ENCODE measurements around the gene USH1G.

Gene USH1G

DNA sequence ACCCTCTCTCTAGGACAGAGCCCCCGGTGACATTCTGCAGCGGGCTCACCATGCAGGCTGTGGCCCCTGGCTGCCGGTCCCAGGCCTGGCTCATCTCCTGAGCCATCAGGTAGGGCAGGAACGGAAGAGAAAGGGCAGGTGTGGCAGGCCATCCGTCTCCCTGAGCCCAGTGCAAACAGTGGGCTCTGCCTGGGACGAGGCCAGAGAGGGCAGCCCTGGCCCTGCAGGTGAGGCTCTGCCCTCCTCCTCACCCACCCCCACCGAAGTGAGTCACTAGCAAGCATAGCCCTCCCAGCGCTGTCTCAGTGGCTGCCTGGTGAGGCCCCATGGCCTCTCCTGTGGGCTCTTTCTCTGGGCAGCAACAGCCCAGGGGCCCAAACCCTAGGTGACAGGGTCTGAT lies 27.2 kb upstream of the USH1G start:
- H3K36me3 Mint-ChIP-seq (ENCODE audit: insufficient read depth), result peaks cover 2% of the 10 kb centered on the region
- ATAC-seq (replicated peaks; ENCODE audit: extremely low read depth, poor library complexity, severe bottlenecking), result no peak

DNA sequence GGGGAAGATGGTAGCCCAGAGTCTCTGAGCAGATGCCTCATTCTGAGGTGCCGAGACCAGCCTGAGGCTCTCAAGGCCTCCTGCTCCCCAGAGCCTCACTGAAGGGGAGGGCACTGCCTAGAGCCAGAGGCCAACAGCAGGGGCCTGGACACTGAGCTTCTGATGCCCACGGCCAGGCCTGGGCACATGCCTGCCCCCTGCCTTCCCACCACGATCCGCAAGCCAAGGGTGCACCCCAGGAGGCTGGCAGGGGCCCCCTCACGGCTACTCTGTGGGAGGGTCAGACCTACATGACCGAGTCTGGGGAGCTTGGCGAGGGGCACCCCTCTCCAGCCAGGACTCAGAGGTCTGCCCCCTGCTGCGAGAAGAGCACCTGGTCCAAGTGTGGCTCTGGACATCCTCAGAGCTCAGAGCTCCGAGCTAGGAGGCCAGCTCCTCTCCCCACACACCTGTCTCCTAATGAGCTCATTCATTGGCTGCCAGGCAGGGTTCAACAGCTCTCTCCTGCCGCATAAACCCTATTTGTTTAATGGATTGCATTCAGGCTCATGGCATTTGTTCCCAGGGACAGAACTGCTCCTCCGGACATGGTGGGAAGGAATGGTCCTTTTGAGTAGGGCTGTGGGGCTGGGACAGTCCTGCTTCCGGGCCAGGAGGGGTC lies 26.5 kb upstream of the USH1G start:
- H3K27me3 Mint-ChIP-seq, result no peaks in the 10 kb centered on the region

More for the DNA sequence above, 27.2 kb upstream of the USH1G start:
- H3K27me3 Mint-ChIP-seq, result no peaks in the 10 kb centered on the region
- H3K4me3 Mint-ChIP-seq, result no peak overlapping the region
- H3K9me3 Mint-ChIP-seq, result no peaks in the 10 kb centered on the region
- no peak overlapping the region for H3K27ac Mint-ChIP-seq (ENCODE audit: low read depth)
- H3K4me1 Mint-ChIP-seq, result no peaks in the 10 kb centered on the region
- DNase-seq (ENCODE audit: low spot score in 2 of 2), result no peak

GRCh38 chr17:74947041-74947754 lies 24.1 kb upstream of the USH1G start:
- DNase-seq (ENCODE audit: low spot score in 2 of 2) (no peak), ATAC-seq (replicated peaks; ENCODE audit: extremely low read depth, poor library complexity, severe bottlenecking) (no peak)
- Mint-ChIP-seq H3K27me3 (peaks cover 18% of the 10 kb centered on the region), H3K4me3 (no peak overlapping the region), H3K9me3 (no peaks in the 10 kb centered on the region), H3K36me3 (ENCODE audit: insufficient read depth) (peaks cover 2% of the 10 kb centered on the region), H3K4me1 (no peaks in the 10 kb centered on the region), H3K27ac (ENCODE audit: low read depth) (no peak overlapping the region)

More for the DNA sequence above, 26.5 kb upstream of the USH1G start:
- Mint-ChIP-seq H3K9me3 (no peaks in the 10 kb centered on the region), H3K36me3 (ENCODE audit: insufficient read depth) (peaks cover 2% of the 10 kb centered on the region), H3K27ac (ENCODE audit: low read depth) (no peak overlapping the region), H3K4me3 (no peak overlapping the region), H3K4me1 (no peaks in the 10 kb centered on the region)
- ATAC-seq (replicated peaks; ENCODE audit: extremely low read depth, poor library complexity, severe bottlenecking) (no peak), DNase-seq (ENCODE audit: low spot score in 2 of 2) (no peak)

DNA sequence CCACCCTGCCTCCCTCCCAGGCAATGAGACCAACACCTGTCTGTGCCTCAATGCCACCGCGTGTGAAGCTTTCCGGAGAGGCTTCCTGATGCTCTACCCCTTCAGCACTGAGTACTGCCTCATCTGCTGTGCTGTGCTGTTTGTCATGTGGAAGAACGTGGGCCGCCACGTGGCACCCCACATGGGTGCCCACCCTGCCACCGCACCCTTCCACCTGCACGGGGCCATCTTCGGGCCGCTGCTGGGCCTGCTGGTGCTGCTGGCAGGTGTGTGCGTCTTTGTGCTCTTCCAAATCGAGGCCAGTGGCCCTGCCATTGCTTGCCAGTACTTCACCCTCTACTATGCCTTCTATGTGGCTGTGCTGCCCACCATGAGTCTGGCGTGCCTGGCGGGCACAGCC lies 23.6 kb upstream of the USH1G start:
- DNase-seq (ENCODE audit: low spot score in 2 of 2) (no peak), ATAC-seq (replicated peaks; ENCODE audit: extremely low read depth, poor library complexity, severe bottlenecking) (no peak)
- peaks cover 24% of the 10 kb centered on the region for H3K27me3 Mint-ChIP-seq
- peaks cover 2% of the 10 kb centered on the region for H3K36me3 Mint-ChIP-seq (ENCODE audit: insufficient read depth)
- H3K9me3 Mint-ChIP-seq, result no peaks in the 10 kb centered on the region
- no peak overlapping the region for H3K4me3 Mint-ChIP-seq
- H3K27ac Mint-ChIP-seq (ENCODE audit: low read depth), result no peak overlapping the region
- no peaks in the 10 kb centered on the region for H3K4me1 Mint-ChIP-seq

- ATAC-seq (replicated peaks; ENCODE audit: extremely low read depth, poor library complexity, severe bottlenecking) (no peak), DNase-seq (ENCODE audit: low spot score in 2 of 2) (no peak)
- Mint-ChIP-seq H3K9me3 (no peaks in the 10 kb centered on the region), H3K4me1 (no peaks in the 10 kb centered on the region), H3K27ac (ENCODE audit: low read depth) (no peak overlapping the region), H3K27me3 (peaks cover 31% of the 10 kb centered on the region), H3K4me3 (no peak overlapping the region), H3K36me3 (ENCODE audit: insufficient read depth) (peaks cover 2% of the 10 kb centered on the region)
Measured at GRCh38 chr17:74945543-74945942, 22.5 kb upstream of the USH1G start.

DNA sequence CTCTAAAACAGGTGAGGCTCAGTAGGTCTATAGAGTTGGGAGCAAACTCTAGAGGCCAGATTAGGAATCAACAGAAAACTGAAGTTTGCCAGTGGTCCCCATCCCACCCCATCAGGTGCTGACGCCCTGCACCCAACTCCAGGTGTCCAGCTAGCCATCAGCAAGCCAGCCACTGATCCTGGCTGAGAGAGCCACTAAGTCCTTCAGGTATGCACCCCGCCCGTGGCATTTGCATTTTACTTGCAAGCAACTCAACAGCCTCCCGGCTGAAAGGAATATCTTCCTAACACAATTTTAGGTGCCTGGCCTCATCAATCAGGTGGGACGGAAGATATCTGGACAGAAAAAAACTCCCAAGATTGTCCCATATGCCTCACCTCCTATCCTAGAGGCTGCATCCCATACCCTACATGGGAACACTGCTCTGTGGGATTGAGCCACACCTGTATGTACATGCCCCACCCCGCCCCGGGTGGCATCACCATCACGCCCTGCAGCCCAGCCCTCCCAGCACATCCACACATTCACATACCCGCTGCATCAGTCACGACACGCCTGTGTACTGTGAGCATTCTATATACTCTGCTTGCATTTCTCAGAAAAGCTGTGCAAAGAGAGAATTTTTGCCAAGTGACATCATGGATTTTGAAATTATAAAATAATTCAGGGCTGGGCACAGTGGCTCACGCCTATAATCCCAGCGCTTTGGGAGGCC lies 20.9 kb upstream of the USH1G start:
- no peak overlapping the region for H3K4me3 Mint-ChIP-seq
- ATAC-seq (replicated peaks; ENCODE audit: extremely low read depth, poor library complexity, severe bottlenecking) (no peak), DNase-seq (ENCODE audit: low spot score in 2 of 2) (no peak)
- no peaks in the 10 kb centered on the region for H3K4me1 Mint-ChIP-seq
- no peaks in the 10 kb centered on the region for H3K9me3 Mint-ChIP-seq
- peaks cover 45% of the 10 kb centered on the region for H3K27me3 Mint-ChIP-seq
- H3K27ac Mint-ChIP-seq (ENCODE audit: low read depth), result no peak overlapping the region
- peaks cover 2% of the 10 kb centered on the region for H3K36me3 Mint-ChIP-seq (ENCODE audit: insufficient read depth)

DNA sequence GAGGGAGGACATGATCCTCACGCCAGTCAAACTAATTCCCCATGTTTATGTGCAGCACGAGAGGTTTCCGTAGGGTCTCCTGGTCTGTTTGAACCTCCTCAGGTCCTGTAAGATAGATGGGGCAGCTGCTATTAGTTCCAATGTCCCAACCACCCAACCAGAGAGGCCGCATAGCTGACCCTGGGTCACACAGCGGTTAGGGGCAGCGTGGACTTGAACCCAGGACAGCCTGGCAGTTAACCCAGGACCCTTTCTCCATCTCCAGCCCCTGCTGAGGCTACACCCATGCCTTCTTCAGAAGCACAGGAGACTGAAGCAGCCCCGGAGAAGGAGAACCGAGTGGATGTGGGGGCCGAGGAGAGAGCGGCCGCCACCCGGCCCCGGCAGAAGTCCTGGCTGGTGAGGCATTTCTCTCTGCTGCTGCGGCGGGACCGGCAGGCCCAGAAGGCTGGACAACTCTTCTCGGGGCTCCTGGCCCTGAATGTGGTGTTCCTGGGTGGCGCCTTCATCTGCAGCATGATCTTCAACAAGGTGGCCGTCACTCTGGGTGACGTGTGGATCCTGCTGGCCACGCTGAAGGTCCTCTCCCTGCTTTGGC lies 18.2 kb upstream of the USH1G start:
- DNase-seq (ENCODE audit: low spot score in 2 of 2) (no peak), ATAC-seq (replicated peaks; ENCODE audit: extremely low read depth, poor library complexity, severe bottlenecking) (no peak)
- H3K4me3 Mint-ChIP-seq, result no peak overlapping the region
- peaks cover 72% of the 10 kb centered on the region for H3K27me3 Mint-ChIP-seq
- H3K27ac Mint-ChIP-seq (ENCODE audit: low read depth), result no peak overlapping the region
- H3K36me3 Mint-ChIP-seq (ENCODE audit: insufficient read depth), result no peaks in the 10 kb centered on the region
- H3K4me1 Mint-ChIP-seq, result no peaks in the 10 kb centered on the region
- no peaks in the 10 kb centered on the region for H3K9me3 Mint-ChIP-seq

- Mint-ChIP-seq H3K4me1 (no peaks in the 10 kb centered on the region), H3K9me3 (no peaks in the 10 kb centered on the region), H3K4me3 (no peak overlapping the region), H3K27ac (ENCODE audit: low read depth) (no peak overlapping the region), H3K36me3 (ENCODE audit: insufficient read depth) (no peaks in the 10 kb centered on the region), H3K27me3 (peaks cover 81% of the 10 kb centered on the region)
- ATAC-seq (replicated peaks; ENCODE audit: extremely low read depth, poor library complexity, severe bottlenecking) (no peak), DNase-seq (ENCODE audit: low spot score in 2 of 2) (no peak)
Measured at GRCh38 chr17:74939534-74939933, 16.5 kb upstream of the USH1G start.

GRCh38 chr17:74938194-74938950 lies 15.3 kb upstream of the USH1G start:
- ATAC-seq (replicated peaks; ENCODE audit: extremely low read depth, poor library complexity, severe bottlenecking), result no peak
- Mint-ChIP-seq H3K27ac (ENCODE audit: low read depth) (no peak overlapping the region), H3K4me3 (no peak overlapping the region), H3K36me3 (ENCODE audit: insufficient read depth) (no peaks in the 10 kb centered on the region), H3K27me3 (peaks cover 83% of the 10 kb centered on the region), H3K4me1 (no peaks in the 10 kb centered on the region), H3K9me3 (no peaks in the 10 kb centered on the region)
- no peak for DNase-seq (ENCODE audit: low spot score in 2 of 2)

DNA sequence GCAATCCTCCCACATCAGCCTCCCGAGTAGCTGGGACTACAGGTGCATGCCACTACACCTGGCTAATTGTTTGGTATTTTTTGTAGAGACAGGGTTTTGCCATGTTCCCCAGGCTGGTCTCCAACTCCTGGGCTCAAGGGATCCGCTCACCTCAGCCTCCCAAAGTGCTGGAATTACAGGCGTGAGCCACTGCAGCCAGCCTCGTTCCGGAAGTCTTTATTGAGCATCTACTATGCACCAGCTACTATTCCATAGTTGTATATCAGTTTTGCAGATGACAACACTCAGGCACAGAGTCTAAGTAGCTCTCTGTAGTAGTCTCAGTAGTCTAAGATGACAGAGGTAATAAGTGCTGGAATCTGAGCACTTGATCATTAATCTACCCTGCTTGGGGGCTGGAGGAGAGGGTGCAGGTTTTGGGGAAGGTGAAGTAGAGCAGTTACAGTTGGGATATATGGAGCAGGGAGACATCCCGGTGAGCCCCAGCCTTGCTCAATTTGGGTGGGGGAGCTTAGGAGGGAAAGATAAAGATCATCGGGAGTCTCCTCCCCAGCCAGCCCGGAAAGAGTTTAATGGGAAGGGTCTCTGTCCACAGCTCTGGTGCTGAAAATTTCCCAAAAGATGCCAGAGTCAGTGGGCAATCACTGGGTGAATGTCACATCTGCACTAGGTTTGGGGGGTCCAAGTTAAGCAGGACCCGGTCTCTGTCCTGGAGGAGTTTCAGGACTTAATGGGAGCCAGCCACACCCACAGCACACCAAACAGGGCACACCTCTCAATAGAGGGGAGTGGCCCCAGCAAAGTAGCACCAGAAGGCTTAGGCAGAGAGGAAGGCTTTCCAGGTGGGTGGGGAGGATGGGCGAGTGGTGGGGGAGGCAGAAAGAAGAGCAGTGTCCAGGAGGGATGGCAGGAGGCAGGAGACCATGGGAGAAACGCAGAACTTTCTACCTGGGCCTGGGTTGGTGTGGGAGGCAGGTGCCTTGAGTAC lies 14.3 kb upstream of the USH1G start:
- Mint-ChIP-seq H3K4me1 (no peaks in the 10 kb centered on the region), H3K27me3 (peaks cover 85% of the 10 kb centered on the region), H3K27ac (ENCODE audit: low read depth) (no peak overlapping the region), H3K36me3 (ENCODE audit: insufficient read depth) (no peaks in the 10 kb centered on the region), H3K4me3 (no peak overlapping the region), H3K9me3 (no peaks in the 10 kb centered on the region)
- ATAC-seq (replicated peaks; ENCODE audit: extremely low read depth, poor library complexity, severe bottlenecking) (no peak), DNase-seq (ENCODE audit: low spot score in 2 of 2) (no peak)

- Mint-ChIP-seq H3K4me3 (no peak overlapping the region), H3K4me1 (no peaks in the 10 kb centered on the region), H3K9me3 (no peaks in the 10 kb centered on the region), H3K27me3 (peaks cover 86% of the 10 kb centered on the region), H3K36me3 (ENCODE audit: insufficient read depth) (no peaks in the 10 kb centered on the region), H3K27ac (ENCODE audit: low read depth) (no peak overlapping the region)
- ATAC-seq (replicated peaks; ENCODE audit: extremely low read depth, poor library complexity, severe bottlenecking) (no peak), DNase-seq (ENCODE audit: low spot score in 2 of 2) (no peak)
Measured at GRCh38 chr17:74936470-74936799, 13.4 kb upstream of the USH1G start.

Measured in central memory CD8-positive, alpha-beta T cell (primary cell).